ENCODE data around the gene ESPNL. TPM values are rescaled to one million over a fixed set of nuclear protein-coding genes. Genes with fewer than 3 reads are reported as not detected.

The ESPNL gene
- total RNA-seq, 2 donors from 2014 or later = 0.15 to 0.26 TPM

GRCh38 chr2:238149841-238150572 lies 49.9 kb downstream of the ESPNL start:
- intact Hi-C loops (cut with DNase I) = no loop called here
- DNase-seq (no peak), ATAC-seq (no peak)

- intact Hi-C loops (cut with DNase I) = no loop called here
- DNase-seq (no peak), ATAC-seq (no peak)
Measured at GRCh38 chr2:238150686-238151085, 50.5 kb downstream of the ESPNL start.

GRCh38 chr2:238151205-238151604 lies 51.1 kb downstream of the ESPNL start:
- intact Hi-C loops (cut with DNase I) = no loop called here
- ATAC-seq = no peak
- DNase-seq = no peak

GRCh38 chr2:238151628-238152235 lies 51.6 kb downstream of the ESPNL start:
- ATAC-seq = no peak
- intact Hi-C loops (cut with DNase I) = no loop called here
- DNase-seq = no peak

GRCh38 chr2:238152771-238153688 lies 52.9 kb downstream of the ESPNL start:
- intact Hi-C loops (cut with DNase I) = no loop called here
- no peak for ATAC-seq

GRCh38 chr2:238154570-238154969 lies 54.4 kb downstream of the ESPNL start:
- intact Hi-C loops (cut with DNase I) = no loop called here
- no peak for ATAC-seq
- no peak for DNase-seq

More at GRCh38 chr2:238152771-238153688, 52.9 kb downstream of the ESPNL start:
- DNase-seq = no peak

GRCh38 chr2:238155051-238155760 lies 55.1 kb downstream of the ESPNL start:
- peak; percentile 74 for DNase-seq
- ATAC-seq = peak; percentile 45 to 50
- intact Hi-C loops (cut with DNase I) = no loop called here

- peak; percentile 23 for DNase-seq
- no peak for ATAC-seq
- intact Hi-C loops (cut with DNase I) = no loop called here
Measured at GRCh38 chr2:238155761-238156694, 55.9 kb downstream of the ESPNL start.

GRCh38 chr2:238157506-238158017 lies 57.4 kb downstream of the ESPNL start:
- intact Hi-C loops (cut with DNase I) = no loop called here
- DNase-seq = peak; percentile 17

GRCh38 chr2:238158018-238158508 lies 57.9 kb downstream of the ESPNL start:
- intact Hi-C loops (cut with DNase I) = no loop called here
- no peak for DNase-seq
- ATAC-seq = no peak

More at GRCh38 chr2:238157506-238158017, 57.4 kb downstream of the ESPNL start:
- ATAC-seq = no peak

GRCh38 chr2:238158509-238159070 lies 58.5 kb downstream of the ESPNL start, which contains the start of gene ERFE:
TSS of gene ERFE (plus strand) at chr2:238158970. CDS start at chr2:238159008, 38 bp downstream.
- intact Hi-C loops (cut with DNase I) = no loop called here
- DNase-seq (peak; percentile 38), ATAC-seq (peak; percentile 22 to 48)

GRCh38 chr2:238159071-238159539 lies 59.0 kb downstream of the ESPNL start:
- peak; percentile 20 for DNase-seq
- no peak for ATAC-seq
- intact Hi-C loops (cut with DNase I) = no loop called here

- no peak for ATAC-seq
- intact Hi-C loops (cut with DNase I) = no loop called here
- peak; percentile 18 for DNase-seq
Measured at GRCh38 chr2:238159661-238160205, 59.6 kb downstream of the ESPNL start.

- DNase-seq = peak; percentile 28
- intact Hi-C loops (cut with DNase I) = no loop called here
- ATAC-seq = no peak
Measured at GRCh38 chr2:238160206-238161129, 60.3 kb downstream of the ESPNL start.

- DNase-seq (peak; percentile 19), ATAC-seq (no peak)
- intact Hi-C loops (cut with DNase I) = no loop called here
Measured at GRCh38 chr2:238161291-238162051, 61.3 kb downstream of the ESPNL start.

All from left cardiac atrium (tissue), 4 donors.